ENCODE measurements around the gene WNT3.

The WNT3 gene

GRCh38 chr17:46834846-46835245 is 16.4 kb upstream of the WNT3 start:
- no peak for DNase-seq

GRCh38 chr17:46833840-46834208 is 15.3 kb upstream of the WNT3 start:
- DNase-seq, result no peak

- DNase-seq, result no peak
Measured at GRCh38 chr17:46832945-46833839, 14.7 kb upstream of the WNT3 start.

- DNase-seq, result no peak
Measured at GRCh38 chr17:46832331-46832821, 13.9 kb upstream of the WNT3 start.

GRCh38 chr17:46831573-46832330 is 13.3 kb upstream of the WNT3 start:
- DNase-seq, result no peak

- DNase-seq, result no peak
Measured at GRCh38 chr17:46827274-46827673, 8.8 kb upstream of the WNT3 start.

GRCh38 chr17:46826116-46826515 is 7.6 kb upstream of the WNT3 start:
- DNase-seq, result peak; percentile 35 to 58

- no peak for DNase-seq
Measured at GRCh38 chr17:46823657-46824056, 5.2 kb upstream of the WNT3 start.

GRCh38 chr17:46822388-46822921 is 4.0 kb upstream of the WNT3 start:
- peak; percentile 24 to 57 for DNase-seq

- no peak for DNase-seq
Measured at GRCh38 chr17:46821482-46822387, 3.2 kb upstream of the WNT3 start.

- DNase-seq, result no peak
Measured at GRCh38 chr17:46820592-46821450, 2.3 kb upstream of the WNT3 start.

GRCh38 chr17:46819906-46820351 is 1.4 kb upstream of the WNT3 start:
- DNase-seq, result no peak

GRCh38 chr17:46818929-46819859 is 702 bp upstream of the WNT3 start:
- DNase-seq, result peak in 1 of 2 experiments; percentile 32

GRCh38 chr17:46817901-46818209 is 637 bp downstream of the WNT3 start:
- no peak for DNase-seq

GRCh38 chr17:46817151-46817900 is 1.2 kb downstream of the WNT3 start:
- DNase-seq, result no peak

GRCh38 chr17:46815474-46816353 is 2.8 kb downstream of the WNT3 start:
- DNase-seq, result no peak

- DNase-seq, result no peak
Measured at GRCh38 chr17:46814446-46814845, 4.0 kb downstream of the WNT3 start.

GRCh38 chr17:46813920-46814319 is 4.6 kb downstream of the WNT3 start:
- no peak for DNase-seq

Measured in NCI-H524 (cell line).